ENCODE data around the gene SHMT2.

- TF ChIP-seq, protein P1, sequence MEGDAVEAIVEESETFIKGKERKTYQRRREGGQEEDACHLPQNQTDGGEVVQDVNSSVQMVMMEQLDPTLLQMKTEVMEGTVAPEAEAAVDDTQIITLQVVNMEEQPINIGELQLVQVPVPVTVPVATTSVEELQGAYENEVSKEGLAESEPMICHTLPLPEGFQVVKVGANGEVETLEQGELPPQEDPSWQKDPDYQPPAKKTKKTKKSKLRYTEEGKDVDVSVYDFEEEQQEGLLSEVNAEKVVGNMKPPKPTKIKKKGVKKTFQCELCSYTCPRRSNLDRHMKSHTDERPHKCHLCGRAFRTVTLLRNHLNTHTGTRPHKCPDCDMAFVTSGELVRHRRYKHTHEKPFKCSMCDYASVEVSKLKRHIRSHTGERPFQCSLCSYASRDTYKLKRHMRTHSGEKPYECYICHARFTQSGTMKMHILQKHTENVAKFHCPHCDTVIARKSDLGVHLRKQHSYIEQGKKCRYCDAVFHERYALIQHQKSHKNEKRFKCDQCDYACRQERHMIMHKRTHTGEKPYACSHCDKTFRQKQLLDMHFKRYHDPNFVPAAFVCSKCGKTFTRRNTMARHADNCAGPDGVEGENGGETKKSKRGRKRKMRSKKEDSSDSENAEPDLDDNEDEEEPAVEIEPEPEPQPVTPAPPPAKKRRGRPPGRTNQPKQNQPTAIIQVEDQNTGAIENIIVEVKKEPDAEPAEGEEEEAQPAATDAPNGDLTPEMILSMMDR (IDR thresholded peaks at IDR 0.05 in 2 of 3, conservative IDR thresholded peaks at IDR 0.05 in 1 of 3; ENCODE audit: borderline replicate concordance in 1 of 3, insufficient read depth in 1 of 3, low read depth in 2 of 3, low read length in 2 of 3) = no peak
- TF ChIP-seq POLR2A (IDR thresholded peaks at IDR 0.05; ENCODE audit: borderline replicate concordance, extremely low read depth, insufficient read depth, insufficient read length) (no peak), EZH2 (IDR thresholded peaks at IDR 0.05) (no peak), ZNF274 (IDR thresholded peaks at IDR 0.05; ENCODE audit: low read depth, low read length) (no peak), POLR2AphosphoS5 (IDR thresholded peaks at IDR 0.05; ENCODE audit: low read depth, low read length) (no peak)
Measured at GRCh38 chr12:57224278-57224972, 5.1 kb upstream of the SHMT2 start.
